ENCODE measurements around the gene TXNRD2. TPM values are rescaled to one million over a fixed set of nuclear protein-coding genes. Genes with fewer than 3 reads are reported as not detected.

Gene TXNRD2
- total RNA-seq, 3 donors from 2014 or later = 15.4 to 21.6 (median 19.4) TPM

DNA sequence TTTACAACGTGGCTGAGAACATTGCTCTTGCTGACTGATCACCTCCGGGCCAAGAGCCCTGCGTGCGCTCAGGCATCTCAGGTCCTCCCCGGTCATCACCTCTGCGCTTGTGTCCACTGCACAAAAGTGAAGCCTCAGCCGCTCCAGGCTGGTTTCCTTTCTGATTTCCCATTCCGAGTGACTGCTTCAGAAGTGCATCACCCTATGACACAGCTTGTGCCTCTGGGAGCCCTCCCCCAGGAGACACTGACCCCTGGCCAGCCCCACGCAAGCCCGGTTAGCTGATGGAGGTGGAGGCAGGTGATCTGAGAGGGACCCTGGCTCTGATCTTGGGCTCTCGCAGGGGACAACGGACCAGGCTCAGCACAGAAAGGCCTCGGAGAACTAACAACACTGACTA is 48.7 kb downstream of the TXNRD2 start:
- H3K36me3 Mint-ChIP-seq (ENCODE audit: insufficient read depth) = peaks cover 8% of the 10 kb centered on the region
- no peak overlapping the region for H3K4me3 Mint-ChIP-seq
- H3K9me3 Mint-ChIP-seq = no peaks in the 10 kb centered on the region
- H3K27me3 Mint-ChIP-seq (ENCODE audit: low read depth) = no peaks in the 10 kb centered on the region
- peaks cover 75% of the 10 kb centered on the region for H3K4me1 Mint-ChIP-seq (ENCODE audit: low read depth)
- DNase-seq (no peak), ATAC-seq (no peak)

DNA sequence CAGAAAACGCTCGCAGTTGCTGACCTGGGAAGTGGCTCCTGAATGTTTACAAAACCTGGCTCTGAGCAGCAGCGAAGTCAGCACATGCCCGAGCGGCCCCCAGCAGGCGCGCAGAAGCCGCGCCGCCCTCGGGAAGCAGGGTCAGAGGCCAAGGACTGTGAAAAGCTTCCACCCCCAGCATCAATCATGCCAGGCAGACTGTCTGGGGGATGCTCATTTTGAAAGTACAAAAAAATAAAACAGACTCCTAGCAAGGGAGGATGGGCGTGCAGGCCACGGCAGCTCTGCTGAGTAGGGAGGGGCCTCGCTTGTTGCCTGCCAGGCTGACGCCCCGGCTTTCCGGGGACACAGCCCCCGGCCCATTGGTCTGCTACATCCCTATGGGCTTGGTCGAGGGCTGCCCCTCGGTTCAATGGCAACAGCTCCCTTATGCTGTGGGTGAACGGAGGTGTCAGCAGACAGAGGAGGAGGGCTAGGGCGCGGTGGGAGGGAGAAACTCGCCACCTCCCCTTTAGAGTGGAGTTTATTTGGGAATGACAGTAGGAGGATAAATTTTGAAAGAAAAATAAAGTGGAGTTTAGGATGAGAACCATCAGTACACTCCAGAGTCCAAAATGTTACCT is 49.2 kb downstream of the TXNRD2 start:
- Mint-ChIP-seq H3K27me3 (ENCODE audit: low read depth) (no peaks in the 10 kb centered on the region), H3K4me3 (peak overlapping the region; percentile 77), H3K9me3 (no peaks in the 10 kb centered on the region), H3K36me3 (ENCODE audit: insufficient read depth) (peaks cover 8% of the 10 kb centered on the region), H3K4me1 (ENCODE audit: low read depth) (peaks cover 79% of the 10 kb centered on the region)
- peak; percentile 70 to 73 for ATAC-seq
- peak; percentile 43 for DNase-seq

DNA sequence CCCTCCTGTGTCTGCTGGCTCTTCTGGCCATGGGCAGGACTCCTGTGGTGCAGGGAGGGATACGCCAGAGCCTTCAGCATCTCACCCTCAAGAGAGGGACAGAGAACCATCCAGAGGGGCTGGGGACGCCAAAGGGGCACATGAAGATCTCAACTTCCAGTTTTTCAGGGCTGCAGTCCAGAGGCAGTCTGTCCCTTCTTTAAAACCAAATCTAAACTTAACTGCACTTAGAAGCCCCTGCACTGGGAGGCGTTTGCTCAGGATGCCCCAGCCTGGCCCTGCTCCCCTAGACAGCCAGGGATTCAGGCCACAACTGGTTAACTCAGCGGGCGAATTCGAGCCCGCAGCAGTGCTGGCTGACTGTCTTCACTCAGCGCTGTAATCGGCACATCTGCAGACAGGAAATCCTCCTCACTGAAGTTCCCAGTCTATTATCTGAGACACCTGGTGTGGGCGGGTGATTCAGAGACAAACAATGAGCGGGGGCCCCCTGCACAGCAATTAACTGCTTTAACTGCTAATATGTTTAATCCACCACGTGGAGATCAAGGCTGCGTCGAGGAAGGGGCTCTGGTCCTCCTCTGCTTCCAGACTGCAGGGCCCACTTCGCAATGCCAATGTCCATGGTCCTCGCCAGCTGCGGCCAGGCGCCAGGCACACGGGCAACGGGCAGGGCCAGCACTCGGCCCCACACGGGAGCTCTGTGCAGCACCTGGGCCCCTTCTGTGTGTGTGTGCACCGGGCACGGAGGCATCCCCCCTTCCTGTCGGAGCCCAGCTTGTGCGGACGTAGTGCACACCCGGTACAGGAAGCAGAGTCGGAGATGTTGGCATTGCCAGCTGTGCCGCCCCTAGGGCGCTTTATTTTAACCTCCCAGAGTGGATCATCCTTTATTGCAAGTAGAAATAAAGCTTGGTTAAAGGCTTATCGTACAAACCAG is 50.0 kb downstream of the TXNRD2 start:
- peaks cover 79% of the 10 kb centered on the region for H3K4me1 Mint-ChIP-seq (ENCODE audit: low read depth)
- no peaks in the 10 kb centered on the region for H3K9me3 Mint-ChIP-seq
- peaks cover 8% of the 10 kb centered on the region for H3K36me3 Mint-ChIP-seq (ENCODE audit: insufficient read depth)
- no peaks in the 10 kb centered on the region for H3K27me3 Mint-ChIP-seq (ENCODE audit: low read depth)
- peak; percentile 84 for DNase-seq
- peak overlapping the region; percentile 77 for H3K4me3 Mint-ChIP-seq
- ATAC-seq = peak; percentile 83 to 86

DNA sequence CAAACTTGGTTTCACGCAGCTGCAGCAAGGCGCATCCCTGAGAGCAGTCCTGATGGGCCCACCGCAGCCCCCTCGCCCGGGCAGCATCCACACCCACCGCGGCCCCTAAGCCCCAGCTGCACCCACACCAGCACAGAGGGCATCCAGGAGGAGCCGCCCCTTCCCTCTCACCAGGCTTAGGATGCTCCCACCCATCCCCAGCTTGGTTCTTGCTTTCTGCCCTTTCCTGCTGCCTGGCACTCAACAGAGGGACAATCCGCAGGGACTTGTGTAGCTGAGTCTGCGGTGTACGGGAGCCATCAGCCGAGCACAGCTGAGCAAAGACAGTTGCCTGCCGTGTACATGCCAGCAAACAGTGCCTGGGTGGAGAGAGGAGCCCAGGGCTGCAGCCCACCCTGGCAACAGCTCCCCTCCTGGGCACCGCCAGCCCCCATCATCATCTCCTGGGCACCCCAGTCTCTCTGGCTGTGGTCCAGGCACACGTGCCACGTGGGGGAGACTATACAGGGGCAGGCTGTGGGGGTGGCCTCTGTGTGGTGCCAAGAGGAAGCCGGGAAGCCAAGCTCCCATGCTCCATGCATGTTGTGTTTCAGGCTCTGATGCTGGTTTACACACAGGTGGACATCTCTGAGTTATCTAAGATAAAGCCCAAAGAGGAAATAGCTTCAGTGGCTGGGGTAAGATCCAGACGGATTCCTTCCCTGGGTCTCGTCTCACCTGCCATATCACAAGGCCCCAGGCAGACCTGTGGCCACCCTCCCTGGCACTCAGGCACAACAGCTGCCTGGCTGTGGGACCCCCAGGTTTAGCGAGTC is 50.9 kb downstream of the TXNRD2 start:
- H3K9me3 Mint-ChIP-seq = no peaks in the 10 kb centered on the region
- no peaks in the 10 kb centered on the region for H3K27me3 Mint-ChIP-seq (ENCODE audit: low read depth)
- DNase-seq (no peak), ATAC-seq (no peak)
- H3K4me3 Mint-ChIP-seq = peak overlapping the region; percentile 77
- peaks cover 8% of the 10 kb centered on the region for H3K36me3 Mint-ChIP-seq (ENCODE audit: insufficient read depth)
- peaks cover 80% of the 10 kb centered on the region for H3K4me1 Mint-ChIP-seq (ENCODE audit: low read depth)

DNA sequence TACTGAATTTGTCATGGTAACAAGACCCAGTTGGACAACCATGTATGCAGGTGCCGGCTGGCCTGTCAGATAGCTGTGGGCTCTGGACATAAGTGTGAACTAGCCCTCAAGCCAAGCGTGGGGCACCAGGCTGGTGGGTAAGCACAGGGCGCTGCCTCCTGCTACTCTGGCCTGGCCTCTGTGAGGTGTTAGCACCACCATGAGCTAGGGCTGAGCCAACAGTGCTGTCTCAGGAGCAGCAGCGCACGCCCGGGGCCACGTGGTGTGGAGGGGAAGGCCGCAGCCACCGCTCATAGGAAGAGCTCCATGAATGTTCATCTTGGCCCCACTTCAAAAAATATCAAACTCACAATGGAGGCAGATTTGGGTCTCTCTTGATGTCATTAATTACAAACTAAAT is 51.7 kb downstream of the TXNRD2 start:
- DNase-seq = peak; percentile 51
- H3K27me3 Mint-ChIP-seq (ENCODE audit: low read depth) = no peaks in the 10 kb centered on the region
- no peak for ATAC-seq
- H3K36me3 Mint-ChIP-seq (ENCODE audit: insufficient read depth) = peaks cover 8% of the 10 kb centered on the region
- H3K9me3 Mint-ChIP-seq = no peaks in the 10 kb centered on the region
- H3K4me3 Mint-ChIP-seq = no peak overlapping the region
- H3K4me1 Mint-ChIP-seq (ENCODE audit: low read depth) = peaks cover 79% of the 10 kb centered on the region

DNA sequence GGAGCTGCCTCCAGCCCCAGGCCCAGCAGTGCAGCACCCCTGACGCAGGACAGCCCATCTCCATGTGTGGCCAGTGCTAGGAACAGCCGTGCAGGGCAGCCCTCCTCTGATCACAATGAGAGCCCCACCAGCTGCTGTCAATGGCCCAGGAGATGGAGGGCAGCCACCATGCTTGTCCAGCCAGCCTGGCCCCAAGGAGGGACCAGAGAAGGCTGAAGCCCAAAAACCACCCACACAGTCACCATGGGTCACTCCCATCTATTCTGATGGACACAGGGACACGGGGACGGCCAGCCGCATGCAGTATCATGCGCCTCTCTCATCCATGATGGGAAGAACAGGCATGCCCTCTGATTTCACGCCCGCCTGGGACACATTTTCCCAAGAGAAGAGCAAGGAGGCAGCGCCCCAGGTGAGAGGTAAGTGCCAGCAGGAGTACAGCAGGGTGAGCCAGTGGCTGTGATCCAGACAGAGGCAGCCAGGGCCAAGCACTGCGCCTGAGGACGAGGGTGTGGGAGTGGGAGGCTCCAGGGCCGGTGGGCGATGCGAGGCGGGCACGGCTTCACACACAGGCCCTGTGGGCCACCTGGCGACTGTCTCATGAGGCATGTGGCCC is 53.4 kb downstream of the TXNRD2 start:
- Mint-ChIP-seq H3K36me3 (ENCODE audit: insufficient read depth) (no peaks in the 10 kb centered on the region), H3K4me1 (ENCODE audit: low read depth) (peaks cover 65% of the 10 kb centered on the region), H3K9me3 (no peaks in the 10 kb centered on the region), H3K4me3 (no peak overlapping the region), H3K27me3 (ENCODE audit: low read depth) (no peaks in the 10 kb centered on the region)
- DNase-seq (no peak), ATAC-seq (no peak)

DNA sequence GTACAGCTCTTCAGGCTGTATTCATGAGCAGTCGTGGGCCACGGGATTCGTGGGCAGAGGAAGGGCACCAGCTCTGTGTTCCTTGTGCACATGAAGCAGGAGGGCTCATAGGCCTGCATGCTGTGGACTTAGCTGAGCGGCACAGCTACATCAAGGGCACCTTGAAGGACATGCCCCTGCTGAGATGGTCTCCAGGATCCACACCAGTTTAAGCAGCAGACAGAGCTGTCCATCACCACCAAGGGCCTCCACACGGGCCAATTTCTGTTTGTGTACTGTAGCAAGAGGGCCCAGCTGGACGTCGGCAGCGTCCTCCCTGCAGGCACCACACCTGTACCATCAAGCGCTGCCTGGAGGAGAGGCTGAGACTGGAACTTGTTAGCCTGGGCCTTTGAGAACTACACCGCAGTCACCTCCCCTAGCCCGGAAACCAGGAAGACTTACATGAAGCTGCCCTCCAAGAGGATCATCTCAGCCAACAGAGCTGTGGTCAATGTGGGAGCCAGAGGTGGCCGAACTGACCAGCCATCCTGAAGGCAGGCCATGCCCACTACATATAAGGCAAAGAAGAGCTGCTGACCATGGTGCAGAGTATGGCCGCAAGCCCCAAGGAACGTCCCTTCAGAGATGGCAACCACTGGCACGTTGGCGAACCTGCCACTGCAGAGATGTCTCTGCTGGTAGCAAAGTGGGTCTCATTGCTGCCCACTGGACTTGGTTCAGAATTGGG is 54.2 kb downstream of the TXNRD2 start:
- ATAC-seq (no peak), DNase-seq (no peak)
- Mint-ChIP-seq H3K27me3 (ENCODE audit: low read depth) (no peaks in the 10 kb centered on the region), H3K9me3 (no peaks in the 10 kb centered on the region), H3K4me1 (ENCODE audit: low read depth) (peaks cover 57% of the 10 kb centered on the region), H3K36me3 (ENCODE audit: insufficient read depth) (no peaks in the 10 kb centered on the region), H3K4me3 (peak overlapping the region; percentile 4)

DNA sequence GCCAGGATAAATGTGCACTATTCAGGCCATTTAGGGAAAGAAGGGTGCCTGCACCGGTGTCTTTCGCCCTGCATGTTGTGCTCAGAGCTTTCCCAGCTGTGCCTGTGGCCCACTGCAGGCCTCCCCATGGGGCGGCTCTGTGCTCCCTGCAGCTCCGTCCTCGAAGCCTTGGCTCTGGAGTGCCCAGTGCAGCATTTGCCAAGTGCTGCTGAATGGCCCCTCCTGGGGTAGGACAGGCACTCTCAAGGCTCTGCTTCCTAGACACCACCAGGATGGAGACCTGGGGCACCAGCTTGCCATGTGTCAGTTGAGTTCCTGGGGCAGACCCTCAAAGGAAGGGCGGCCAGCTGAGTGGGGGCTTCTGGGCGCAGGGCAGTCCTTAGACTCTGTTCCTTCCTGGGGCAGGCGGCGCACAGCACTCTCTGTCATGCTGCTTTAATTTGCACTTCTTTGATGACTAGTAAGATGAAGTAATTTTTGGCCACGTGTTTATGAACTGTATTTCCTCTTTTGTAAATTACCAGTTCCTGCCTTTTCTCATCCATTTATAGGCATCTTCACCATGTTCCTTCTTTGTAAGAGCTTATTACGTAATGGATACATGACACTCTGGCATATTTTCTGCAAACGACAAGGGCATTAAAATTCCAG is 54.9 kb downstream of the TXNRD2 start:
- Mint-ChIP-seq H3K4me3 (peak overlapping the region; percentile 4), H3K4me1 (ENCODE audit: low read depth) (peaks cover 50% of the 10 kb centered on the region), H3K27me3 (ENCODE audit: low read depth) (no peaks in the 10 kb centered on the region), H3K36me3 (ENCODE audit: insufficient read depth) (no peaks in the 10 kb centered on the region), H3K9me3 (no peaks in the 10 kb centered on the region)
- ATAC-seq = peak in 1 of 2 donors; percentile 23
- peak; percentile 47 for DNase-seq

DNA sequence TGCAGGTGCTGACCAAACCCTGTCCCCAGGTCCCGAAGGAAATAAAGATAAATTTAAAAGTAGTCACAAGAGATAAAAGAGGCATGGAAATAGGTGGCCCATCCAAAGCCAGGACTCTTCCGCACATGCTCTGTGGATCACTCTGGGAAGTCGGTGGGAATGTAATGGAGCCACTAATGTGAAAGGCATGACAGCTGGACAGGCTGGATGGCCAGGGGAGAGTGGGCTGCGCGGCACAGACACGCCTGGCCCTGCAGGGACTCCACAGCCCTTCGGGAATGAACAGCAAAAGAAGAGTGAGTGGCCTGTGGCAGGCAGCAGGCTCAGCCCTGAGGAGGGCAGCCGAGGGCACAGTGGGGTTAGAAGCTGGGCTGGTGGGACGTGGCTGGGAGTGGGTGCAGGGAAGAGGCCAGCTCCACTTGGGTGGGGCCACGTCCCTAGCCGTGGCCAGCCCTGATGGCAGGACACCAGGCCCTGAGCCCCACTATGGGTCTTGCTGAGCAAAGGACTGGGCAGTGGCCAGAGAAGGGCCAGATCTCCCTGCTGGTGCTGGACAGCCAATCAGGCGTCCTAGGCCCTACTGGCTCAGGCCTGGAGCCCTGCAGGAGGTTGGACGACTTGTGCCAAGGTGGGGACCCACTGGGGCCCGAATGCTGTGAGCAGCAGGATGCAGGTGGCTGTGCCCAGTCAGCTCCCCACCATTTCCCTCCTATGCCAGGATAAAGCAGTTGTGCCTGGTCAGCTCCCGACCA is 55.6 kb downstream of the TXNRD2 start:
- Mint-ChIP-seq H3K4me1 (ENCODE audit: low read depth) (peaks cover 43% of the 10 kb centered on the region), H3K27me3 (ENCODE audit: low read depth) (no peaks in the 10 kb centered on the region), H3K9me3 (no peaks in the 10 kb centered on the region), H3K4me3 (no peak overlapping the region), H3K36me3 (ENCODE audit: insufficient read depth) (no peaks in the 10 kb centered on the region)
- ATAC-seq (no peak), DNase-seq (no peak)

DNA sequence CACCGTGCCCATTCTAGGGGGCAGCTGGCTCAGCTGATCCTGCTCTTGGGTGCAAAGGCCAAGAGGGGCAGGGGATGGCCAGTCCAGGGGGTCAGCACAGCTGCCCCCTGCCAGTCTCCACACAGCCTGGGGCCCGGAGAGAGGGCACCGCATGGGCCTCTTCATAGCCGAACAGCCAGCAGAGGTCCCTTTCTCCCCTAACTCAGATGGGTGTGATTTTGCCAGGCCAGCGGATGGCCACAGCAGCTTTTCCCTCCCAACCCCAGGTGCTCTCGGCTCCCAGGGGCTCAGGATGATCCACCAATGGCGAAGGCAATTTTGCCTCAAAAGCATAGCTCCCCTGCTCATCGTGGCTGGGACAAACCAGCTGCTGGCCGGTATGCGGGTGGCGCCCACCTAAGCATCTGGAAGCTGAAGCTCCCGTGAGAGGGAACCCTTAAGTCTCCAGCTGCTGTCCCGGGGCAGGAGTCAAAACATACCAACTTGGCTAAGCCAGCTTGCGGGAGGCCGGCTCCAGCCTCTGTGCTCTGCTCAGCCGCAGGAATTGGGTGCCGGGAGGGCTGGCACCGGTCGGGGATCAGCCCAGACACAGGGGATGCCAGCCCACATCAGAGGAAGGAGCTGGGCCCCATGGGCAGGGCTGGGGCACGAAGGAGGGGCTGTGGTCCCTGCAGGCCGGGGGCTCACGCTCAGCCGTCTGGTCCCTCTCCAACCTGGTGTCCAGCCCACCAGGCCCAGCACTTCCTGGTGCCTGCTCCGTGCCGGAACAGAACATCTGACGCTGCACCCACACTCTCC is 56.5 kb downstream of the TXNRD2 start:
- no peaks in the 10 kb centered on the region for H3K9me3 Mint-ChIP-seq
- no peaks in the 10 kb centered on the region for H3K27me3 Mint-ChIP-seq (ENCODE audit: low read depth)
- ATAC-seq = no peak
- H3K36me3 Mint-ChIP-seq (ENCODE audit: insufficient read depth) = no peaks in the 10 kb centered on the region
- H3K4me1 Mint-ChIP-seq (ENCODE audit: low read depth) = peaks cover 35% of the 10 kb centered on the region
- no peak for DNase-seq
- H3K4me3 Mint-ChIP-seq = no peak overlapping the region

DNA sequence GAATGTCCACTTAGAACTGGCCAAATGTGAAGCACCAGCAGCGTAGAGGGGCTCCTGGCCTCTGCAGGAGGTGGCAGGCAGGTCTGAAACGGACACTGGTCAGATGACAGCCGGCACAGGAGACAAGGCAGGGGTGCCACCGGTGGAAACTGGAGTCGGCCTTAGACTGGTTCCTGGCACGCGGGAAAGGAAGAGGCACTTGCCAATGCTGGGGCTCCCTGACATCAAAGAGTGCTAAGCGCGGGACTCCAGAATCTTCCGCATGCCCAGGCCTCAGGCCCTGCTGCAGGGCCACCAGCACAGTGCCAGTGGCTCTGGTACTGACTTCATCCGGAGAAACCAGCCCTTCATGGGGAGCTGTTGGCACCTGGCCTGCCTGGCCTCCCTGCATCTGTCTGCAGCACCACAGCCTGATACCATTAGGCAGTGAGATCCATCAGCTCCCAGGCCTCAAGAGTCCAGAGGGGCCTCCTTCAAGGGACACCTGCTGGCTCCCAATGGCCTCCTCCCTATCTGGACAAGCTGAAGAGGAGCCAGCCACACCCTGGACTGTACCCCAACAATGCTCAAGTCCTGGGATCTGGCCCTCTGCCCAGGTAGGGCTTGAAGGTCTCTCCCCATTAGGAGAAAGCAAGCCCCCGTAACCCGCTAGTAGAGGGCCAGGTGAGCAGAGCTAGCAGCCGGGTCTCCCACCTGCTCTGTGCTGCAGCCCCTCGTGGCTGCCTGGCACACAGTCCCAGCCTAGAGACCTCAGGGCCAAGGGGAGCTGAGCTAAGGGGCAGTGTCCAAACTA is 57.3 kb downstream of the TXNRD2 start:
- peaks cover 30% of the 10 kb centered on the region for H3K4me1 Mint-ChIP-seq (ENCODE audit: low read depth)
- H3K27me3 Mint-ChIP-seq (ENCODE audit: low read depth) = no peaks in the 10 kb centered on the region
- H3K4me3 Mint-ChIP-seq = no peak overlapping the region
- H3K36me3 Mint-ChIP-seq (ENCODE audit: insufficient read depth) = no peaks in the 10 kb centered on the region
- ATAC-seq (no peak), DNase-seq (no peak)
- no peaks in the 10 kb centered on the region for H3K9me3 Mint-ChIP-seq
